ENCODE data around the gene EFNA3.
A peak's percentile ranks its signal among the peaks of the same experiment; 100 is the strongest.

The EFNA3 gene

DNA sequence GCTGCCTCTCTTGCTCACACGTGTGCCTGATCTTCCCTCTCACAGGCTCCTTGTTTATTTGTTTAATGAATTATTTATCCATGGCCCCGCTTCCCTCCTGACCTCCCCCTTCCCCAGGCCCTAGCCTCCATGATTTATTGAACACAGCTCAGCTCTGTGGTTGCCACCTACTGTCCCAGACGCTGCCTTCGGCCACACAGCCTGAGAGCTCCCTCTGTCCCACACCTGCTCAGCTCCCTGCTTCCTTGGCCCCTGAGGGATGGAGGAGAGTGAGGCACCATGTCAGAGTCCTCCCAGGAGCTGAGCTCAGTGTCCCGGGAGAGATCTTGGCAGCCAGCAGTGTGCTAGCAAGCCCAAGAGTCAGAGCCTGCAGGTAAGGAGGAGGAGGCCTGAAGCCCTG is 3.1 kb upstream of the EFNA3 start (continued):
- TF ChIP-seq ZNF335 (tag by site-specific recombination; conservative IDR thresholded peaks at IDR 0.05) (peak; percentile 43), SALL2 (tag by site-specific recombination; IDR thresholded peaks at IDR 0.05; ENCODE audit: borderline replicate concordance) (no peak), ZIC2 (tag by site-specific recombination; IDR thresholded peaks at IDR 0.05) (peak; percentile 81)

DNA sequence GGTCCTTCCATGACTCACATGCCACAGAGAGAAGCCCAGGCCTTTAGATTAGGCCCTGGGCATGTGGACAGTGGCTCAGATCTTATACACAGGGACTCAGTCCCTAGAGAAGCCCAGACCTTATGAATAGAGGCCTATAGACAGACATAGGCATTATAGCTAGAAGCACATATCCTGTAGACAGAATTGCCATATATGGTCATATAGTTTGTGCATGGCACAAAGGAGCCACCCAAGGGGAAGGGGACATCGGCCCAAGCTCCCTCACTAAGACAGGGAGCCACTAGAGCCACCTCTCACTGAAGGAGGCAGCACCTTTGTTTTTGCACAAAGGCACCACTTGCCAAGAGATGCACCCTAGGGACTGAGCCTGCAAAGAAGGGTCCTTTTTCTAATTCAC is 2.3 kb upstream of the EFNA3 start:
- peaks cover 9% of the 10 kb centered on the region; the same call in 1 of the 2 replicates for H3K4me1 ChIP-seq (ENCODE audit: control insufficient read depth, insufficient read depth, low read length)
- ChIA-PET POLR2A (interaction anchor here (0.8 to 1.9 kb wide), 3 partner anchors 9 to 97 kb away, joined by 3 to 6 read pairs (median 4); partner anchors contain the start of gene KRTCAP2), CTCF (interaction anchor here (0.6 to 8.0 kb wide), 9 partner anchors 8 to 531 kb away, joined by 3 to 66 read pairs (median 4); partner anchors contain the start of genes KRTCAP2 and PBXIP1)
- no peak overlapping the region for H3K27ac ChIP-seq (ENCODE audit: extremely low read depth, low read depth, low read length)
- H3K36me3 ChIP-seq (ENCODE audit: control insufficient read depth in 2 of 2, insufficient read depth in 1 of 2, low read length in 2 of 2): no peaks in the 10 kb centered on the region
- no peaks in the 10 kb centered on the region for H3K9me3 ChIP-seq (ENCODE audit: control insufficient read depth, insufficient read depth, low read depth, low read length)
- TF ChIP-seq, protein P1, sequence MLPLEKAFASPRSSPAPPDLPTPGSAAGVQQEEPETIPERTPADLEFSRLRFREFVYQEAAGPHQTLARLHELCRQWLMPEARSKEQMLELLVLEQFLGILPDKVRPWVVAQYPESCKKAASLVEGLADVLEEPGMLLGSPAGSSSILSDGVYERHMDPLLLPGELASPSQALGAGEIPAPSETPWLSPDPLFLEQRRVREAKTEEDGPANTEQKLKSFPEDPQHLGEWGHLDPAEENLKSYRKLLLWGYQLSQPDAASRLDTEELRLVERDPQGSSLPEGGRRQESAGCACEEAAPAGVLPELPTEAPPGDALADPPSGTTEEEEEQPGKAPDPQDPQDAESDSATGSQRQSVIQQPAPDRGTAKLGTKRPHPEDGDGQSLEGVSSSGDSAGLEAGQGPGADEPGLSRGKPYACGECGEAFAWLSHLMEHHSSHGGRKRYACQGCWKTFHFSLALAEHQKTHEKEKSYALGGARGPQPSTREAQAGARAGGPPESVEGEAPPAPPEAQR (tag by site-specific recombination; IDR thresholded peaks at IDR 0.05): no peak
- TF ChIP-seq ZNF292 (tag by site-specific recombination; IDR thresholded peaks at IDR 0.05; ENCODE audit: borderline replicate concordance, low read depth): no peak
- TF ChIP-seq GLIS1 (tag by site-specific recombination; IDR thresholded peaks at IDR 0.05): no peak
- no peak for TF ChIP-seq ZNF23 (tag by site-specific recombination; IDR thresholded peaks at IDR 0.05; ENCODE audit: borderline replicate concordance)
- TF ChIP-seq, protein P2, sequence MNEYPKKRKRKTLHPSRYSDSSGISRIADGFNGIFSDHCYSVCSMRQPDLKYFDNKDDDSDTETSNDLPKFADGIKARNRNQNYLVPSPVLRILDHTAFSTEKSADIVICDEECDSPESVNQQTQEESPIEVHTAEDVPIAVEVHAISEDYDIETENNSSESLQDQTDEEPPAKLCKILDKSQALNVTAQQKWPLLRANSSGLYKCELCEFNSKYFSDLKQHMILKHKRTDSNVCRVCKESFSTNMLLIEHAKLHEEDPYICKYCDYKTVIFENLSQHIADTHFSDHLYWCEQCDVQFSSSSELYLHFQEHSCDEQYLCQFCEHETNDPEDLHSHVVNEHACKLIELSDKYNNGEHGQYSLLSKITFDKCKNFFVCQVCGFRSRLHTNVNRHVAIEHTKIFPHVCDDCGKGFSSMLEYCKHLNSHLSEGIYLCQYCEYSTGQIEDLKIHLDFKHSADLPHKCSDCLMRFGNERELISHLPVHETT (tag by site-specific recombination; IDR thresholded peaks at IDR 0.05): no peak
- no peak for TF ChIP-seq ZSCAN16 (tag by site-specific recombination; IDR thresholded peaks at IDR 0.05)
- TF ChIP-seq, protein P3, sequence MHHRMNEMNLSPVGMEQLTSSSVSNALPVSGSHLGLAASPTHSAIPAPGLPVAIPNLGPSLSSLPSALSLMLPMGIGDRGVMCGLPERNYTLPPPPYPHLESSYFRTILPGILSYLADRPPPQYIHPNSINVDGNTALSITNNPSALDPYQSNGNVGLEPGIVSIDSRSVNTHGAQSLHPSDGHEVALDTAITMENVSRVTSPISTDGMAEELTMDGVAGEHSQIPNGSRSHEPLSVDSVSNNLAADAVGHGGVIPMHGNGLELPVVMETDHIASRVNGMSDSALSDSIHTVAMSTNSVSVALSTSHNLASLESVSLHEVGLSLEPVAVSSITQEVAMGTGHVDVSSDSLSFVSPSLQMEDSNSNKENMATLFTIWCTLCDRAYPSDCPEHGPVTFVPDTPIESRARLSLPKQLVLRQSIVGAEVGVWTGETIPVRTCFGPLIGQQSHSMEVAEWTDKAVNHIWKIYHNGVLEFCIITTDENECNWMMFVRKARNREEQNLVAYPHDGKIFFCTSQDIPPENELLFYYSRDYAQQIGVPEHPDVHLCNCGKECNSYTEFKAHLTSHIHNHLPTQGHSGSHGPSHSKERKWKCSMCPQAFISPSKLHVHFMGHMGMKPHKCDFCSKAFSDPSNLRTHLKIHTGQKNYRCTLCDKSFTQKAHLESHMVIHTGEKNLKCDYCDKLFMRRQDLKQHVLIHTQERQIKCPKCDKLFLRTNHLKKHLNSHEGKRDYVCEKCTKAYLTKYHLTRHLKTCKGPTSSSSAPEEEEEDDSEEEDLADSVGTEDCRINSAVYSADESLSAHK (tag by site-specific recombination; IDR thresholded peaks at IDR 0.05): no peak
- TF ChIP-seq ZNF514 (tag by site-specific recombination; IDR thresholded peaks at IDR 0.05): no peak
- TF ChIP-seq, protein P4, sequence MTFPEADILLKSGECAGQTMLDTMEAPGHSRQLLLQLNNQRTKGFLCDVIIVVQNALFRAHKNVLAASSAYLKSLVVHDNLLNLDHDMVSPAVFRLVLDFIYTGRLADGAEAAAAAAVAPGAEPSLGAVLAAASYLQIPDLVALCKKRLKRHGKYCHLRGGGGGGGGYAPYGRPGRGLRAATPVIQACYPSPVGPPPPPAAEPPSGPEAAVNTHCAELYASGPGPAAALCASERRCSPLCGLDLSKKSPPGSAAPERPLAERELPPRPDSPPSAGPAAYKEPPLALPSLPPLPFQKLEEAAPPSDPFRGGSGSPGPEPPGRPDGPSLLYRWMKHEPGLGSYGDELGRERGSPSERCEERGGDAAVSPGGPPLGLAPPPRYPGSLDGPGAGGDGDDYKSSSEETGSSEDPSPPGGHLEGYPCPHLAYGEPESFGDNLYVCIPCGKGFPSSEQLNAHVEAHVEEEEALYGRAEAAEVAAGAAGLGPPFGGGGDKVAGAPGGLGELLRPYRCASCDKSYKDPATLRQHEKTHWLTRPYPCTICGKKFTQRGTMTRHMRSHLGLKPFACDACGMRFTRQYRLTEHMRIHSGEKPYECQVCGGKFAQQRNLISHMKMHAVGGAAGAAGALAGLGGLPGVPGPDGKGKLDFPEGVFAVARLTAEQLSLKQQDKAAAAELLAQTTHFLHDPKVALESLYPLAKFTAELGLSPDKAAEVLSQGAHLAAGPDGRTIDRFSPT (tag by site-specific recombination; IDR thresholded peaks at IDR 0.05): no peak
- TF ChIP-seq ZFP37 (tag by site-specific recombination; IDR thresholded peaks at IDR 0.05): no peak
- TF ChIP-seq ZNF133 (tag by site-specific recombination; IDR thresholded peaks at IDR 0.05): no peak
- TF ChIP-seq ZNF335 (tag by site-specific recombination; conservative IDR thresholded peaks at IDR 0.05): no peak; the same call in 1 of the 2 replicates
- no peak for TF ChIP-seq MYNN (tag by site-specific recombination; IDR thresholded peaks at IDR 0.05; ENCODE audit: borderline replicate concordance)
- TF ChIP-seq ZNF350 (tag by site-specific recombination; IDR thresholded peaks at IDR 0.05): no peak
- no peak for TF ChIP-seq ZNF544 (tag by site-specific recombination; IDR thresholded peaks at IDR 0.05)
- TF ChIP-seq, protein P5, sequence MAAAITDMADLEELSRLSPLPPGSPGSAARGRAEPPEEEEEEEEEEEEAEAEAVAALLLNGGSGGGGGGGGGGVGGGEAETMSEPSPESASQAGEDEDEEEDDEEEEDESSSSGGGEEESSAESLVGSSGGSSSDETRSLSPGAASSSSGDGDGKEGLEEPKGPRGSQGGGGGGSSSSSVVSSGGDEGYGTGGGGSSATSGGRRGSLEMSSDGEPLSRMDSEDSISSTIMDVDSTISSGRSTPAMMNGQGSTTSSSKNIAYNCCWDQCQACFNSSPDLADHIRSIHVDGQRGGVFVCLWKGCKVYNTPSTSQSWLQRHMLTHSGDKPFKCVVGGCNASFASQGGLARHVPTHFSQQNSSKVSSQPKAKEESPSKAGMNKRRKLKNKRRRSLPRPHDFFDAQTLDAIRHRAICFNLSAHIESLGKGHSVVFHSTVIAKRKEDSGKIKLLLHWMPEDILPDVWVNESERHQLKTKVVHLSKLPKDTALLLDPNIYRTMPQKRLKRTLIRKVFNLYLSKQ (tag by site-specific recombination; IDR thresholded peaks at IDR 0.05; ENCODE audit: borderline replicate concordance): no peak
- no peak for TF ChIP-seq ZNF114 (tag by site-specific recombination; IDR thresholded peaks at IDR 0.05)
- no peak overlapping the region for H3K4me3 ChIP-seq (ENCODE audit: low read depth, low read length)

Data from HEK293 (cell line).